Calu3 (cell line): ENCODE results near the gene ATOSB. TPM values are rescaled to one million over a fixed set of nuclear protein-coding genes. Genes with fewer than 3 reads are reported as not detected.
A peak's percentile ranks its signal among the peaks of the same experiment; 100 is the strongest.

Source experiments
- BruUV-seq: library from RNA; stranded (reverse); fragments of 400-500 nt; replicated peaks from 2 replicates; lab custom pipeline; 2021; lab: Mats Ljungman, UMichigan
- CTCF ChIA-PET: fragments of 300-600 bp; sonication (Branson Sonifier 250); formaldehyde crosslinking; loops from one replicate; lab custom pipeline; 2022; ENCODE audit warnings: antibody characterized with exemption; lab: Charles Lee
- DNase-seq: peaks from one replicate; pipeline ENCODE4 v3.0.0; 2022
- H3K27ac Mint-ChIP-seq: one replicate; pipeline ENCODE4 v1.8.0; 2022; ENCODE audit warnings: mixed read lengths; ENCODE audit not compliant: unreplicated experiment
- H3K27me3 Mint-ChIP-seq: one replicate; pipeline ENCODE4 v1.8.0; 2022; ENCODE audit warnings: mixed read lengths; ENCODE audit not compliant: unreplicated experiment
- H3K36me3 Mint-ChIP-seq: one replicate; pipeline ENCODE4 v1.8.0; 2022; ENCODE audit warnings: mild to moderate bottlenecking, moderate library complexity, mixed read lengths; ENCODE audit not compliant: insufficient read depth, unreplicated experiment
- H3K4me1 Mint-ChIP-seq: one replicate; pipeline ENCODE4 v1.8.0; 2022; ENCODE audit warnings: mild to moderate bottlenecking, low read depth, mixed read lengths; ENCODE audit not compliant: unreplicated experiment
- H3K4me3 Mint-ChIP-seq: one replicate; pipeline ENCODE4 v1.8.0; 2022; ENCODE audit warnings: mild to moderate bottlenecking, low read depth, moderate library complexity, mixed read lengths; ENCODE audit not compliant: unreplicated experiment
- H3K9me3 Mint-ChIP-seq: one replicate; pipeline ENCODE4 v1.8.0; 2022; ENCODE audit warnings: low read depth, mixed read lengths; ENCODE audit not compliant: unreplicated experiment
- intact Hi-C: fragments of 100-400 bp; cut with micrococcal nuclease; formaldehyde crosslinking; loops from one replicate; pipeline ENCODE4 v1.10.0; 2022; ENCODE audit not compliant: unreplicated experiment
- total RNA-seq: library from RNA; stranded (reverse); gene quantifications from 2 replicates; pipeline ENCODE4 v1.2.3, GENCODE V29; 2022
- TF ChIP-seq, protein P1 (sequence below): fragments of 200-600 bp; IDR thresholded peaks from one replicate; pipeline ENCODE4 v1.8.0; 2022; ENCODE audit warnings: antibody characterized with exemption; ENCODE audit not compliant: unreplicated experiment

ATOSB gene
- total RNA-seq, 1 experiment from 2014 or later: 16.8 TPM

DNA sequence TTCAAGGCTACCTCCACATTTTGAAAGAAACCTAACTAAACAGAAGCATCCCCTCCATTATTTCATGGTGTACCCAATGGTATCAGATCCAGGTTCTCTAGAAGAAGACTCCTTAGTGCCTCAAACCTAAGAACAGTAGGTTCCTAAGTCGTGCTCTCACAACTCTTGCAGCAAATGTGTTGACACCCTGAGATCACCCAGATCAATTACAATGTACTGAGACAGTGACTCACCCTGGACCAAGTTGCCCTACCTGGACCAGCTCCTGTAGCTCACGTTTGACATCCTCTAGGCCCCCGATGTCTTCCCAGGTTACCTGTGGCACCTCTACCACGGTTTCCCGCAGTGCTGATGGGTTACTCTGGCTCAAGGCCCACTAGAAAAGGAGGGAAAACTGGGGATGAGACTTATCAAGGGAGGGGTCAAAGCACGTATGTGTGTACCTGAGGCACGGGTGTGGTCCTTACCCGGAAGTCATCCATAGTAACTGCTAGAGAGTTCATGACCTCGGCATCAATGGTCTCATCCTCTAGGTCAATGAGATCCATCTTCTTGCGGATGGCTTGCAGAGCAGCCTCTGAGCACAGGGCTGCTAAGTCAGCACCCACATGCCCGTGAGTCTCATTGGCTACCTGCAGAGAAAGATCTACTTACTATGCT is 55.0 kb downstream of the ATOSB start:
- Mint-ChIP-seq H3K9me3 (no peaks in the 10 kb centered on the region), H3K4me1 (no peaks in the 10 kb centered on the region), H3K27me3 (no peaks in the 10 kb centered on the region), H3K27ac (no peak overlapping the region), H3K36me3 (peaks cover 75% of the 10 kb centered on the region), H3K4me3 (no peak overlapping the region)
- no TSS peak for BruUV-seq
- TF ChIP-seq, protein P1, sequence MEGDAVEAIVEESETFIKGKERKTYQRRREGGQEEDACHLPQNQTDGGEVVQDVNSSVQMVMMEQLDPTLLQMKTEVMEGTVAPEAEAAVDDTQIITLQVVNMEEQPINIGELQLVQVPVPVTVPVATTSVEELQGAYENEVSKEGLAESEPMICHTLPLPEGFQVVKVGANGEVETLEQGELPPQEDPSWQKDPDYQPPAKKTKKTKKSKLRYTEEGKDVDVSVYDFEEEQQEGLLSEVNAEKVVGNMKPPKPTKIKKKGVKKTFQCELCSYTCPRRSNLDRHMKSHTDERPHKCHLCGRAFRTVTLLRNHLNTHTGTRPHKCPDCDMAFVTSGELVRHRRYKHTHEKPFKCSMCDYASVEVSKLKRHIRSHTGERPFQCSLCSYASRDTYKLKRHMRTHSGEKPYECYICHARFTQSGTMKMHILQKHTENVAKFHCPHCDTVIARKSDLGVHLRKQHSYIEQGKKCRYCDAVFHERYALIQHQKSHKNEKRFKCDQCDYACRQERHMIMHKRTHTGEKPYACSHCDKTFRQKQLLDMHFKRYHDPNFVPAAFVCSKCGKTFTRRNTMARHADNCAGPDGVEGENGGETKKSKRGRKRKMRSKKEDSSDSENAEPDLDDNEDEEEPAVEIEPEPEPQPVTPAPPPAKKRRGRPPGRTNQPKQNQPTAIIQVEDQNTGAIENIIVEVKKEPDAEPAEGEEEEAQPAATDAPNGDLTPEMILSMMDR: no peak
- intact Hi-C loops: no loop called here
- DNase-seq: no peak
- CTCF ChIA-PET: no interaction called here

DNA sequence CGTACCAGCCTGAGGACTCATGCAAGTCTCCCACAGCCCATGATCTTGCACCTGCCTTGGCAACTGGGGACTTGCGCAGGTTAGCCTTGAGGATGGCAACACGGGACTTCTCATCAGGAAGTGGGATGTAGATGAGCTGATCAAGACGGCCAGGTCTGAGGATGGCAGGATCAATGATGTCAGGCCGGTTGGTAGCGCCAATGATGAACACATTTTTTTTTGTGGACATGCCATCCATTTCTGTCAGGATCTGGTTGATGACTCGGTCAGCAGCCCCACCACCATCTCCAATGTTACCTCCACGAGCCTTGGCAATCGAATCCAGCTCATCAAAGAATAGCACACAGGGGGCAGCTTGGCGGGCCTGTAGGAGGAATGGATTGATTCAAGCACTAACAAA is 56.2 kb downstream of the ATOSB start:
- peaks cover 82% of the 10 kb centered on the region for H3K36me3 Mint-ChIP-seq
- CTCF ChIA-PET: no interaction called here
- DNase-seq: no peak
- intact Hi-C loops: no loop called here
- no peaks in the 10 kb centered on the region for H3K27me3 Mint-ChIP-seq
- TF ChIP-seq, protein P1: no peak
- no peaks in the 10 kb centered on the region for H3K4me1 Mint-ChIP-seq
- BruUV-seq: no TSS peak
- H3K9me3 Mint-ChIP-seq: no peaks in the 10 kb centered on the region
- no peak overlapping the region for H3K27ac Mint-ChIP-seq
- H3K4me3 Mint-ChIP-seq: no peak overlapping the region

DNA sequence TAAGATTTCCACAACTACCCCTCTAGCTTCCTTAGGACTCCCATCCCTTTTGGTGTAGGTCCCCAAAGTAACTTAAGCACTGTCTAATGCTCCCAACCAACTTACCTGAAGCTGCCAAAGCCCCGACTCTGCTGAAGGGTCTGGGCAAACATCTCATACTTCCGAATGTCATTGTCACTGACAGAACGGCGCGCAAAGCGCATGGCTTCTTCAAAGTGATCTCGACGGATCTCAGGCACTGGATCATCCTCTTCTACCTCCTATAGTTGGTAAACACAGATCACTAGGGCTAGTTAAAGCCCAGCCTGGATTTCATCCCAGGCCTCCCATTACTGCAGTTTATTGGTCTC is 58.4 kb downstream of the ATOSB start:
- Mint-ChIP-seq H3K4me1 (no peaks in the 10 kb centered on the region), H3K27ac (no peak overlapping the region), H3K36me3 (peaks cover 83% of the 10 kb centered on the region), H3K27me3 (no peaks in the 10 kb centered on the region), H3K4me3 (no peak overlapping the region), H3K9me3 (no peaks in the 10 kb centered on the region)
- TF ChIP-seq, protein P1: no peak
- intact Hi-C loops: no loop called here
- CTCF ChIA-PET: no interaction called here
- DNase-seq: no peak
- no TSS peak for BruUV-seq

DNA sequence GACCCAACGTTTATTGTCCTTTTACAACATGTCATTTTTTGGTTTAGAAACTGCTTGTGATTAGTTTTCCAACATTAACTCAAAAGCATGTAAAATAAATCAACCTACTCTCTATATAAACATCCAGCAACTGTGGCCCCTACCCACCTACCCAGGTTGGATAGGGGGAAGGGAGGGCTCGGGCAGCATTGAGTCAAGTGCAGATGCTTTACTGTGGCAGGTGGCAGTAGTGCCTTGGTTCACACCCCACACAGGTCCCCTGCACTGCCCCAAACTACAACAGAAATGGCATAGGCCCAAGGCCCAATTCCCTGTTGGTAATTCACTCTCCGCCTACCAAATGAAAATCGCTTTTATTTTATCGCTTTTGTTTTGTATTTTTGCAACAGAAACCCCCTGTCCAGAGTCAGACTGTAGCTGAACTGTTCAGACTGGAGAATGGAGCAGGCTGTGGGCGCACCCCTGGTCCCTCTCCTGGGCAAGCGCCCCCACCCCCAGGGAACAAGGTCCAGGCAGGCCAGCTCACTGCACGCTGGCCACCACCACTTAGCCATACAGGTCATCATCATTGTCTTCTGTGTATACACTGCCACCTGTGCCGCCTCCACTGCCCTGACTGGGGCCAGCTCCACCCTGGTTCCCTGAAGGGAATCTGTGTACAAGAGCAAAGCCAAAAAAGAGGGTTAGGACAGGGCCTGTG is 58.9 kb downstream of the ATOSB start:
- CTCF ChIA-PET: no interaction called here
- intact Hi-C loops: no loop called here
- H3K9me3 Mint-ChIP-seq: no peaks in the 10 kb centered on the region
- TSS peak; percentile 25 for BruUV-seq
- no peaks in the 10 kb centered on the region for H3K27me3 Mint-ChIP-seq
- H3K4me1 Mint-ChIP-seq: no peaks in the 10 kb centered on the region
- H3K4me3 Mint-ChIP-seq: no peak overlapping the region
- DNase-seq: no peak
- TF ChIP-seq, protein P1: no peak
- H3K27ac Mint-ChIP-seq: no peak overlapping the region
- H3K36me3 Mint-ChIP-seq: peaks cover 78% of the 10 kb centered on the region
